Measurements from ENCODE around the gene KLF6. TPM values are rescaled to one million over a fixed set of nuclear protein-coding genes. Genes with fewer than 3 reads are reported as not detected.
A peak's percentile ranks its signal among the peaks of the same experiment; 100 is the strongest.

Gene KLF6
- total and polyA plus RNA-seq, 9 of the 15 experiments (the other 6 are each of a cell fraction or from before 2014, with no cell fraction given) = 3.2 to 23.9 (median 8.0) TPM

DNA sequence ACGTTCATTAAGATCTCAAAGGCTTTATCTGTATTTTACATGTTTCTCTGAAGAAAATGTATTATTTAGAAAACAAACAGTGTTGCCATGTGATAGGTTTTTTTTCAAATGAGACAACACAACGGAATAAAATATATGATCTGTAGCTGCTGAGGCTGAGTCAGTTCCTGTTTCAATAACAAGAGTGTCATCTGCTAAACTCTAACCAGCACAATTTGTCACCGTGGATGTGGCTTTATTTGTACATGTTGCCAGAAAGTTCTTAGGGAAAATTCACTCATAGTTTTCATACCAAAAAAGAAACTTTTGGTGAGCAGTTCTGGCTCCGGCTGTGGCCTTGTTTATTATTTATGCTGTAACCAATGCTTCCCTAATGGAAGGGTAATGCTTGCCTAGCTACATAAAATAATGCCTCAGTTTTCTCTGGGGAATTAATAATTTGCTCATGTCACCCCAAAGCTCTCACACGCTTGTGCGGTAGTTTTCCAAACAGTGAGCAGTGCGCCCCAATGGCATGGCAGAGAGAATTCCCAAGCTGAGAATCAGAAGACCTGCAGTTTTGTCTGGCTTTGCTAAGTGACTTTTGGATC, 20.3 kb upstream of the KLF6 start (continued):
- TF ChIP-seq SP1 (CRISPR knock-in tag; IDR thresholded peaks at IDR 0.05) (no peak), TBL1XR1 (IDR thresholded peaks at IDR 0.05; ENCODE audit: low read length in 2 of 2) (0 out of 4 replicates have a peak, but pooled peaks of 1 of the 2 experiments have one; percentile 5), ZNF444 (CRISPR knock-in tag; IDR thresholded peaks at IDR 0.05) (no peak), ZBTB17 (CRISPR knock-in tag; IDR thresholded peaks at IDR 0.05) (no peak), ZNF124 (CRISPR knock-in tag; IDR thresholded peaks at IDR 0.05) (no peak), CBX2 (IDR thresholded peaks at IDR 0.05; ENCODE audit: insufficient read depth, low read length, poor library complexity, severe bottlenecking) (no peak), ZNF384 (IDR thresholded peaks at IDR 0.05; ENCODE audit: low read depth, low read length) (peak; percentile 84), PCBP1 (IDR thresholded peaks at IDR 0.05; ENCODE audit: low read depth, low read length, poor library complexity, severe bottlenecking) (no peak), RBBP5 (IDR thresholded peaks at IDR 0.05; ENCODE audit: borderline replicate concordance, insufficient read depth, low read length, poor library complexity, severe bottlenecking) (peak; percentile 79), NFATC3 (IDR thresholded peaks at IDR 0.05) (no peak), KDM5B (IDR thresholded peaks at IDR 0.05; ENCODE audit: insufficient replicate concordance, low read depth, low read length) (peak; percentile 37), ARNT (IDR thresholded peaks at IDR 0.05) (no peak), IFI16 (CRISPR knock-in tag; IDR thresholded peaks at IDR 0.05) (no peak), EWSR1 (IDR thresholded peaks at IDR 0.05; ENCODE audit: borderline replicate concordance, low read depth, partially characterized antibody) (no peak), SNIP1 (IDR thresholded peaks at IDR 0.05; ENCODE audit: low read depth) (no peak)
- TF ChIP-seq, protein P1, sequence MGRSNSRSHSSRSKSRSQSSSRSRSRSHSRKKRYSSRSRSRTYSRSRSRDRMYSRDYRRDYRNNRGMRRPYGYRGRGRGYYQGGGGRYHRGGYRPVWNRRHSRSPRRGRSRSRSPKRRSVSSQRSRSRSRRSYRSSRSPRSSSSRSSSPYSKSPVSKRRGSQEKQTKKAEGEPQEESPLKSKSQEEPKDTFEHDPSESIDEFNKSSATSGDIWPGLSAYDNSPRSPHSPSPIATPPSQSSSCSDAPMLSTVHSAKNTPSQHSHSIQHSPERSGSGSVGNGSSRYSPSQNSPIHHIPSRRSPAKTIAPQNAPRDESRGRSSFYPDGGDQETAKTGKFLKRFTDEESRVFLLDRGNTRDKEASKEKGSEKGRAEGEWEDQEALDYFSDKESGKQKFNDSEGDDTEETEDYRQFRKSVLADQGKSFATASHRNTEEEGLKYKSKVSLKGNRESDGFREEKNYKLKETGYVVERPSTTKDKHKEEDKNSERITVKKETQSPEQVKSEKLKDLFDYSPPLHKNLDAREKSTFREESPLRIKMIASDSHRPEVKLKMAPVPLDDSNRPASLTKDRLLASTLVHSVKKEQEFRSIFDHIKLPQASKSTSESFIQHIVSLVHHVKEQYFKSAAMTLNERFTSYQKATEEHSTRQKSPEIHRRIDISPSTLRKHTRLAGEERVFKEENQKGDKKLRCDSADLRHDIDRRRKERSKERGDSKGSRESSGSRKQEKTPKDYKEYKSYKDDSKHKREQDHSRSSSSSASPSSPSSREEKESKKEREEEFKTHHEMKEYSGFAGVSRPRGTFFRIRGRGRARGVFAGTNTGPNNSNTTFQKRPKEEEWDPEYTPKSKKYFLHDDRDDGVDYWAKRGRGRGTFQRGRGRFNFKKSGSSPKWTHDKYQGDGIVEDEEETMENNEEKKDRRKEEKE (IDR thresholded peaks at IDR 0.05; ENCODE audit: borderline replicate concordance in 1 of 2, control insufficient read depth in 1 of 2, low read depth in 2 of 2, low read length in 1 of 2) = no peak
- TF ChIP-seq, protein P2, sequence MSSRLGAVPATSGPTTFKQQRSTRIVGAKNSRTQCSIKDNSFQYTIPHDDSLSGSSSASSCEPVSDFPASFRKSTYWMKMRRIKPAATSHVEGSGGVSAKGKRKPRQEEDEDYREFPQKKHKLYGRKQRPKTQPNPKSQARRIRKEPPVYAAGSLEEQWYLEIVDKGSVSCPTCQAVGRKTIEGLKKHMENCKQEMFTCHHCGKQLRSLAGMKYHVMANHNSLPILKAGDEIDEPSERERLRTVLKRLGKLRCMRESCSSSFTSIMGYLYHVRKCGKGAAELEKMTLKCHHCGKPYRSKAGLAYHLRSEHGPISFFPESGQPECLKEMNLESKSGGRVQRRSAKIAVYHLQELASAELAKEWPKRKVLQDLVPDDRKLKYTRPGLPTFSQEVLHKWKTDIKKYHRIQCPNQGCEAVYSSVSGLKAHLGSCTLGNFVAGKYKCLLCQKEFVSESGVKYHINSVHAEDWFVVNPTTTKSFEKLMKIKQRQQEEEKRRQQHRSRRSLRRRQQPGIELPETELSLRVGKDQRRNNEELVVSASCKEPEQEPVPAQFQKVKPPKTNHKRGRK (tag; IDR thresholded peaks at IDR 0.05) = no peak
- TF ChIP-seq, protein P3, sequence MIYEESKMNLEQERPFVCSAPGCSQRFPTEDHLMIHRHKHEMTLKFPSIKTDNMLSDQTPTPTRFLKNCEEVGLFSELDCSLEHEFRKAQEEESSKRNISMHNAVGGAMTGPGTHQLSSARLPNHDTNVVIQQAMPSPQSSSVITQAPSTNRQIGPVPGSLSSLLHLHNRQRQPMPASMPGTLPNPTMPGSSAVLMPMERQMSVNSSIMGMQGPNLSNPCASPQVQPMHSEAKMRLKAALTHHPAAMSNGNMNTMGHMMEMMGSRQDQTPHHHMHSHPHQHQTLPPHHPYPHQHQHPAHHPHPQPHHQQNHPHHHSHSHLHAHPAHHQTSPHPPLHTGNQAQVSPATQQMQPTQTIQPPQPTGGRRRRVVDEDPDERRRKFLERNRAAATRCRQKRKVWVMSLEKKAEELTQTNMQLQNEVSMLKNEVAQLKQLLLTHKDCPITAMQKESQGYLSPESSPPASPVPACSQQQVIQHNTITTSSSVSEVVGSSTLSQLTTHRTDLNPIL (CRISPR knock-in tag; IDR thresholded peaks at IDR 0.05) = no peak
- TF ChIP-seq, protein P4, sequence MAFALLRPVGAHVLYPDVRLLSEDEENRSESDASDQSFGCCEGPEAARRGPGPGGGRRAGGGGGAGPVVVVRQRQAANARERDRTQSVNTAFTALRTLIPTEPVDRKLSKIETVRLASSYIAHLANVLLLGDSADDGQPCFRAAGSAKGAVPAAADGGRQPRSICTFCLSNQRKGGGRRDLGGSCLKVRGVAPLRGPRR (CRISPR knock-in tag; IDR thresholded peaks at IDR 0.05) = no peak
- TF ChIP-seq, protein P5, sequence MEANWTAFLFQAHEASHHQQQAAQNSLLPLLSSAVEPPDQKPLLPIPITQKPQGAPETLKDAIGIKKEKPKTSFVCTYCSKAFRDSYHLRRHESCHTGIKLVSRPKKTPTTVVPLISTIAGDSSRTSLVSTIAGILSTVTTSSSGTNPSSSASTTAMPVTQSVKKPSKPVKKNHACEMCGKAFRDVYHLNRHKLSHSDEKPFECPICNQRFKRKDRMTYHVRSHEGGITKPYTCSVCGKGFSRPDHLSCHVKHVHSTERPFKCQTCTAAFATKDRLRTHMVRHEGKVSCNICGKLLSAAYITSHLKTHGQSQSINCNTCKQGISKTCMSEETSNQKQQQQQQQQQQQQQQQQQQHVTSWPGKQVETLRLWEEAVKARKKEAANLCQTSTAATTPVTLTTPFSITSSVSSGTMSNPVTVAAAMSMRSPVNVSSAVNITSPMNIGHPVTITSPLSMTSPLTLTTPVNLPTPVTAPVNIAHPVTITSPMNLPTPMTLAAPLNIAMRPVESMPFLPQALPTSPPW (CRISPR knock-in tag; IDR thresholded peaks at IDR 0.05) = peak; percentile 37; the same call in 1 of the 2 replicates

Data from K562 (cell line).